H1 (cell line): ENCODE results near the gene SLC1A2. TPM values are rescaled to one million over a fixed set of nuclear protein-coding genes. Genes with fewer than 3 reads are reported as not detected.

Experiments
- NRF1 ChIP-seq: IDR thresholded peaks from 2 replicates; pipeline ENCODE4 v1.6.1; 2011; ENCODE audit warnings: mild to moderate bottlenecking, low read depth, low read length, improper control_type of control experiment
- polyA plus RNA-seq, 7 experiments: library from polyadenylated mRNA; depleted of rRNA in 3 of 7; stranded (reverse) in 5 of 7; unstranded in 2 of 7; fragments of >200 nt in 5 of 7; fragments of 200-250 nt in 2 of 7; gene quantifications; 1 replicate in 5 of 7; 2 replicates in 1 of 7; 4 replicates in 1 of 7; pipeline versions ENCODE4 v1.2.1 to v1.2.3, GENCODE V29; 2011 to 2013; ENCODE audit warnings: missing spikeins in 2 of 7, mixed read lengths in 2 of 7
- total RNA-seq: library from RNA; stranded (reverse); fragmentation: NEBNext Ultra II Directional; extraction: Animal tissue kit (Norgen Biotek cat#: 25700); gene quantifications from 2 replicates; pipeline ENCODE4 v1.2.1, GENCODE V29; 2021

SLC1A2 gene
- total and polyA plus RNA-seq, 2 of the 8 experiments (the other 6 are each of a cell fraction or from before 2014, with no cell fraction given): 0.57 to 1.2 TPM

DNA sequence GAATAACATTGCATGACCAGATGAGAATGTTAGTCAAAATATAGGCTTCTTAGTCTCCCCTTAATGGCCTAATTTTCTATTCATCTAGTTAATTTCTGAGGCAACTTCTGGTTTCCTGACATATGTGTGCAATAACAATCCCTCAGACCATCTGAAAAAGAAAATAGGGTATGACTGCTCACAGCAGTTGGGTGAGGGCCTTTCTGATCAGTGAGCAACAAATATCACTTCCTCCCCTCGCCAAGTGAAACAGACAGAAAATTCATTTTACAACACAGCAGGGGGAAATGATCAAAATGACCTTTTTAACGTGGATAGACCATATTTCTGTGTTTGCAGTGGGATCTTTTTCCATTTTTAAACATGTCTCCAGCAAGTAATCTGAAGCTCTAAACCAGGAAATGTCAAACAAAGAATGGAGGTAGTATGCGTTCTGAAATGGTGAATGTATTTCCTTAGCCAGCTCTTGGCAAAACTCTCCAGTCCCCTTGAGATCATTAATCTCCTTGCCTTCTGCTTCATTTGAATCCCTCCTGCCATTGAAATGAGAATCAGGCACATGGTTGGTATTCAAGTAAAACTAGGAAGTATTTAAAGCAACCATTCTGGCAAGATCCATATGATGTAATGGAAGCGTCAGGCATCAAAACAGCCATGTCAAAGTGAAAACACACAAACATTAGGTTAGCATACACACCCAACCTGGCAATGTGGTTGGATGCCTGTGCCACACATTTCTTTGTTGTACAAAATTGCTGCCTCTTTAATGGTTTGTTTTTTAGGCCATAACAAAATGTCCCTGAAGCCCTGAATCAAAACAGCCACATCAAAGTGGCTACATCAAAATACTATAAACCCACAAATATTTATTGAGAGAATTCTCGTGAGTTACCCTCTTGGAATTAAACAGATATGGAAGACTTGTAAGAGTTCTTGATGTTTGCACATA lies 100.1 kb downstream of the SLC1A2 start (continued):
- no peak for TF ChIP-seq NRF1
